PC-9 (cell line): ENCODE results near the gene TSPAN3.

Source experiments
- EZH2 ChIP-seq: fragments of 200-600 bp; sonication (generic); IDR thresholded peaks from 2 replicates; pipeline ENCODE4 v1.8.0; 2017; ENCODE audit warnings: antibody characterized with exemption, low read depth
- TF ChIP-seq, protein P1 (sequence below): fragments of 200-600 bp; sonication (generic); conservative IDR thresholded peaks from 2 replicates; pipeline ENCODE4 v1.6.1; 2017; ENCODE audit warnings: mixed run types, antibody characterized with exemption, mild to moderate bottlenecking, moderate library complexity

DNA sequence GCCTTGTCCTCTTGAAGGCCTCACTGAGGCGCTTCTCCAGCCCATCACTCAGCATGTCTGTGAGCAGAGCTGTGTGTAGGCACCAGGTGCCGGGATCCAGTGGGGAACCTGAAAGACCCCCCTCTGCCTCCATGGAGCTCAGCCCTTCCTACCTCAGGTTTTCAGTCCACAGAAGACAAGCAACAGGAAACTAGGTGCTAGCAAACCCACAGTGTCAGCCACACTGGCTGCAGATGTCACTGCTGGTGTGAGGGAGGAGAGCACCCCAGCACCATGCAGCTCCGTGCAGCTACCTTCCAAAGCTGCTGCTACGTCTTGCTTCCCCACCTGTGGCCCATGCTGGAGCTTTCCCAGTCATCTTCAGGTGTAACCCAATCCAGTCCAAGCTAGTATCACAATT, 58.0 kb downstream of the TSPAN3 start:
- TF ChIP-seq, protein P1, sequence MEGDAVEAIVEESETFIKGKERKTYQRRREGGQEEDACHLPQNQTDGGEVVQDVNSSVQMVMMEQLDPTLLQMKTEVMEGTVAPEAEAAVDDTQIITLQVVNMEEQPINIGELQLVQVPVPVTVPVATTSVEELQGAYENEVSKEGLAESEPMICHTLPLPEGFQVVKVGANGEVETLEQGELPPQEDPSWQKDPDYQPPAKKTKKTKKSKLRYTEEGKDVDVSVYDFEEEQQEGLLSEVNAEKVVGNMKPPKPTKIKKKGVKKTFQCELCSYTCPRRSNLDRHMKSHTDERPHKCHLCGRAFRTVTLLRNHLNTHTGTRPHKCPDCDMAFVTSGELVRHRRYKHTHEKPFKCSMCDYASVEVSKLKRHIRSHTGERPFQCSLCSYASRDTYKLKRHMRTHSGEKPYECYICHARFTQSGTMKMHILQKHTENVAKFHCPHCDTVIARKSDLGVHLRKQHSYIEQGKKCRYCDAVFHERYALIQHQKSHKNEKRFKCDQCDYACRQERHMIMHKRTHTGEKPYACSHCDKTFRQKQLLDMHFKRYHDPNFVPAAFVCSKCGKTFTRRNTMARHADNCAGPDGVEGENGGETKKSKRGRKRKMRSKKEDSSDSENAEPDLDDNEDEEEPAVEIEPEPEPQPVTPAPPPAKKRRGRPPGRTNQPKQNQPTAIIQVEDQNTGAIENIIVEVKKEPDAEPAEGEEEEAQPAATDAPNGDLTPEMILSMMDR: no peak
- TF ChIP-seq EZH2: no peak
